CD4-positive, alpha-beta T cell treated with Interleukin-15 for 1 hour (primary cell): ENCODE data around the gene FTO.

Experiments used
- DNase-seq: peaks from one replicate; pipeline ENCODE4 v3.0.0-alpha.2; 2020

FTO gene

GRCh38 chr16:53947642-53948041 is 243.7 kb downstream of the FTO start:
- DNase-seq, result no peak

GRCh38 chr16:53948326-53948725 is 244.4 kb downstream of the FTO start:
- DNase-seq, result no peak

GRCh38 chr16:53948734-53949430 is 244.9 kb downstream of the FTO start:
- DNase-seq, result no peak

GRCh38 chr16:53949715-53950410 is 245.9 kb downstream of the FTO start:
- no peak for DNase-seq

GRCh38 chr16:53950677-53951076 is 246.7 kb downstream of the FTO start:
- no peak for DNase-seq

- no peak for DNase-seq
Measured at GRCh38 chr16:53952215-53953208, 248.6 kb downstream of the FTO start.

- DNase-seq, result no peak
Measured at GRCh38 chr16:53953336-53953735, 249.4 kb downstream of the FTO start.

GRCh38 chr16:53955221-53955875 is 251.4 kb downstream of the FTO start:
- no peak for DNase-seq

GRCh38 chr16:53958341-53958880 is 254.5 kb downstream of the FTO start:
- no peak for DNase-seq

GRCh38 chr16:53960050-53960812 is 256.3 kb downstream of the FTO start:
- DNase-seq, result no peak

GRCh38 chr16:53960954-53961616 is 257.1 kb downstream of the FTO start:
- DNase-seq, result no peak

GRCh38 chr16:53962041-53962440 is 258.1 kb downstream of the FTO start:
- DNase-seq, result no peak

GRCh38 chr16:53964145-53964790 is 260.3 kb downstream of the FTO start:
- DNase-seq, result no peak

GRCh38 chr16:53966821-53967571 is 263.0 kb downstream of the FTO start:
- DNase-seq, result no peak

- no peak for DNase-seq
Measured at GRCh38 chr16:53967572-53967971, 263.6 kb downstream of the FTO start.

- no peak for DNase-seq
Measured at GRCh38 chr16:53968454-53968853, 264.5 kb downstream of the FTO start.

GRCh38 chr16:53968896-53969295 is 264.9 kb downstream of the FTO start:
- DNase-seq, result no peak

- DNase-seq, result no peak
Measured at GRCh38 chr16:53971616-53972015, 267.7 kb downstream of the FTO start.

GRCh38 chr16:53973021-53973420 is 269.1 kb downstream of the FTO start:
- no peak for DNase-seq
